H1 (cell line): Measurements from ENCODE around the gene LDLR. TPM values are rescaled to one million over a fixed set of nuclear protein-coding genes. Genes with fewer than 3 reads are reported as not detected.

Experiments
- CTCF ChIA-PET: fragments of 300-600 bp; sonication (Branson Sonifier 250); formaldehyde crosslinking; loops from one replicate; lab custom pipeline; 2021; ENCODE audit not compliant: partially characterized antibody; lab: Charles Lee
- POLR2A ChIA-PET: fragments of 300-600 bp; sonication (Branson Sonifier 250); formaldehyde crosslinking; loops from one replicate; lab custom pipeline; 2021; ENCODE audit warnings: inconsistent platforms; ENCODE audit not compliant: partially characterized antibody; lab: Charles Lee
- DNase-seq, 2 experiments: peaks; one replicate each; pipeline versions ENCODE4 v3.0.0 to v3.0.0-alpha.2; 2010 to 2022; ENCODE audit warnings: low spot score in 2 of 2, low read depth in 1 of 2, mixed read lengths in 1 of 2
- FAIRE-seq: peaks from 2 replicates; lab custom pipeline; 2011; peaks lifted over from hg19 to GRCh38; lab: Jason Lieb, UNC
- H2AFZ ChIP-seq: 2 replicates; pipeline ENCODE4 v1.8.1; 2012; ENCODE audit warnings: low read length, inconsistent platforms
- H2AK5ac ChIP-seq: 2 replicates; pipeline ENCODE4 v1.6.1; 2013; ENCODE audit warnings: low read depth, low read length
- H2BK120ac ChIP-seq: replicated peaks from 2 replicates; pipeline ENCODE3; 2013; ENCODE audit warnings: low read depth, low read length, inconsistent platforms
- H2BK12ac ChIP-seq: 2 replicates; pipeline ENCODE4 v1.6.1; 2013; ENCODE audit warnings: low read depth, low read length
- H2BK15ac ChIP-seq: 2 replicates; pipeline ENCODE4 v1.6.1; 2013; ENCODE audit warnings: low read length
- H2BK20ac ChIP-seq: 2 replicates; pipeline ENCODE4 v1.6.1; 2013; ENCODE audit warnings: low read length
- H2BK5ac ChIP-seq: 2 replicates; pipeline ENCODE4 v1.6.1; 2013; ENCODE audit warnings: low read depth, low read length
- H3K14ac ChIP-seq: 2 replicates; pipeline ENCODE4 v1.6.1; 2013; ENCODE audit warnings: inconsistent platforms; ENCODE audit not compliant: insufficient read length
- H3K18ac ChIP-seq: 2 replicates; pipeline ENCODE4 v1.6.1; 2013; ENCODE audit warnings: low read length; ENCODE audit errors: extremely low read depth
- H3K23ac ChIP-seq: 2 replicates; pipeline ENCODE4 v1.6.1; 2013; ENCODE audit warnings: inconsistent platforms; ENCODE audit not compliant: insufficient read length
- H3K23me2 ChIP-seq: 2 replicates; pipeline ENCODE4 v1.6.1; 2013; ENCODE audit warnings: low read depth, low read length
- H3K27ac ChIP-seq: 2 replicates; pipeline ENCODE4 v1.6.1; 2011; ENCODE audit warnings: low read depth, low read length, inconsistent platforms
- H3K27me3 ChIP-seq, 4 experiments: replicated peaks in 1 of 4; 1 replicate in 1 of 4; 2 replicates in 3 of 4; pipeline versions ENCODE4 v1.6.1 to v1.8.1; 2011 to 2013; ENCODE audit warnings: low read length in 3 of 4, mild to moderate bottlenecking in 3 of 4, inconsistent platforms in 2 of 4, mixed read lengths in 2 of 4, moderate library complexity in 1 of 4; ENCODE audit not compliant: control insufficient read depth in 3 of 4, insufficient read depth in 3 of 4; ENCODE audit errors: extremely low read depth in 1 of 4
- H3K36me3 ChIP-seq, 4 experiments: 2 replicates each; pipeline versions ENCODE4 v1.6.1 to v1.8.1; 2011 to 2013; ENCODE audit warnings: mild to moderate bottlenecking in 4 of 4, low read length in 3 of 4, moderate library complexity in 2 of 4, control low read depth in 1 of 4, inconsistent platforms in 1 of 4; ENCODE audit not compliant: insufficient read depth in 4 of 4, control insufficient read depth in 2 of 4
- H3K4ac ChIP-seq: replicated peaks from 2 replicates; pipeline ENCODE3; 2013; ENCODE audit warnings: low read length, low read depth, mixed read lengths, inconsistent platforms; ENCODE audit not compliant: insufficient read length
- H3K4me1 ChIP-seq, 4 experiments: replicated peaks in 1 of 4; 1 replicate in 1 of 4; 2 replicates in 3 of 4; pipeline versions ENCODE4 v1.6.1 to v1.8.1; 2011 to 2013; ENCODE audit warnings: low read length in 3 of 4, inconsistent platforms in 2 of 4, mixed read lengths in 1 of 4; ENCODE audit not compliant: insufficient read depth in 4 of 4, control insufficient read depth in 3 of 4
- H3K4me2 ChIP-seq, 2 experiments: 2 replicates each; pipeline versions ENCODE4 v1.6.1 to v1.8.1; 2011 to 2013; ENCODE audit warnings: low read depth in 2 of 2, low read length in 2 of 2, control low read depth in 1 of 2, inconsistent platforms in 1 of 2, mild to moderate bottlenecking in 1 of 2; ENCODE audit not compliant: insufficient read depth in 1 of 2
- H3K4me3 ChIP-seq, 4 experiments: fragments of 200-600, 300-600 bp in 1 of 4; sonication (generic), shearing (Covaris generic), sonication (Bioruptor Twin) in 1 of 4; 2 replicates each; pipeline versions ENCODE4 v1.5.1 to v1.8.1; 2011 to 2016; ENCODE audit warnings: low read length in 4 of 4, low read depth in 3 of 4, control low read depth in 2 of 4, inconsistent platforms in 2 of 4, mild to moderate bottlenecking in 2 of 4, mixed read lengths in 1 of 4, moderate library complexity in 1 of 4; ENCODE audit not compliant: insufficient read depth in 2 of 4; ENCODE audit errors: extremely low read depth in 1 of 4
- H3K56ac ChIP-seq: replicated peaks from 2 replicates; pipeline ENCODE3; 2013; ENCODE audit warnings: low read depth, mild to moderate bottlenecking, mixed read lengths, low read length, inconsistent platforms; ENCODE audit not compliant: insufficient read length
- H3K79me1 ChIP-seq: 2 replicates; pipeline ENCODE4 v1.6.1; 2013; ENCODE audit warnings: low read depth, low read length, control low read depth
- H3K79me2 ChIP-seq, 2 experiments: 2 replicates each; pipeline versions ENCODE4 v1.6.1 to v1.8.1; 2012 to 2013; ENCODE audit warnings: low read length in 2 of 2, mild to moderate bottlenecking in 2 of 2, inconsistent platforms in 1 of 2; ENCODE audit not compliant: insufficient read depth in 2 of 2, control insufficient read depth in 1 of 2
- H3K9ac ChIP-seq, 4 experiments: replicated peaks in 1 of 4; 1 replicate in 1 of 4; 2 replicates in 3 of 4; pipeline versions ENCODE4 v1.6.1 to v1.8.1; 2011 to 2013; ENCODE audit warnings: low read depth in 3 of 4, low read length in 3 of 4, control low read depth in 2 of 4, mild to moderate bottlenecking in 2 of 4, moderate library complexity in 2 of 4, inconsistent platforms in 1 of 4; ENCODE audit errors: extremely low read depth in 1 of 4
- H3K9me3 ChIP-seq, 2 experiments: 2 replicates each; pipeline versions ENCODE4 v1.6.1 to v1.8.1; 2012 to 2013; ENCODE audit warnings: mild to moderate bottlenecking in 2 of 2, moderate library complexity in 2 of 2, control low read depth in 1 of 2, inconsistent platforms in 1 of 2, low read depth in 1 of 2, low read length in 1 of 2, mixed read lengths in 1 of 2; ENCODE audit not compliant: insufficient read depth in 2 of 2
- H4K20me1 ChIP-seq, 2 experiments: replicated peaks in 1 of 2; 2 replicates each; pipeline versions ENCODE3 to v1.8.1; 2011 to 2013; ENCODE audit warnings: inconsistent platforms in 2 of 2, low read length in 2 of 2, mild to moderate bottlenecking in 1 of 2; ENCODE audit not compliant: insufficient read depth in 2 of 2, control insufficient read depth in 1 of 2
- H4K5ac ChIP-seq: 2 replicates; pipeline ENCODE4 v1.6.1; 2013; ENCODE audit warnings: low read length, low read depth, mixed read lengths, inconsistent platforms; ENCODE audit not compliant: insufficient read length
- H4K8ac ChIP-seq: 2 replicates; pipeline ENCODE4 v1.8.0; 2013; ENCODE audit warnings: mild to moderate bottlenecking, moderate library complexity, low read length, inconsistent platforms; ENCODE audit not compliant: insufficient read depth; ENCODE audit errors: extremely low read depth
- H4K91ac ChIP-seq: replicated peaks from 2 replicates; pipeline ENCODE3; 2013; ENCODE audit warnings: low read length, mixed read lengths, inconsistent platforms; ENCODE audit not compliant: insufficient read length
- CTBP2 ChIP-seq: IDR thresholded peaks from 2 replicates; pipeline ENCODE4 v1.7.0; 2011; ENCODE audit warnings: borderline replicate concordance, mild to moderate bottlenecking, moderate library complexity, mixed read lengths, low read length; ENCODE audit not compliant: insufficient read depth, insufficient read length
- GTF2F1 ChIP-seq: IDR thresholded peaks from 2 replicates; pipeline ENCODE4 v1.6.1; 2012; ENCODE audit warnings: low read depth, low read length, improper control_type of control experiment, borderline replicate concordance
- POLR2A ChIP-seq, 2 experiments: IDR thresholded peaks; 1 replicate in 1 of 2; 2 replicates in 1 of 2; pipeline ENCODE4 v1.6.1; 2011; ENCODE audit warnings: low read depth in 2 of 2, low read length in 2 of 2, mild to moderate bottlenecking in 2 of 2; ENCODE audit errors: control extremely low read depth in 1 of 2
- POLR2AphosphoS5 ChIP-seq: IDR thresholded peaks from 2 replicates; pipeline ENCODE4 v1.6.1; 2011; ENCODE audit warnings: low read depth, low read length
- RXRA ChIP-seq: IDR thresholded peaks from 2 replicates; pipeline ENCODE4 v1.6.1; 2011; ENCODE audit warnings: low read depth, mild to moderate bottlenecking, low read length, moderate library complexity; ENCODE audit not compliant: insufficient read depth
- SP2 ChIP-seq: IDR thresholded peaks from 2 replicates; pipeline ENCODE4 v1.6.1; 2012; ENCODE audit warnings: mild to moderate bottlenecking, low read length, inconsistent platforms
- WGBS, 2 experiments: shearing (Covaris generic) in 1 of 2; methylation state at CpG; one replicate each; pipeline versions ENCODE4 v1.1.6 to v1.1.7; 2013 to 2015; ENCODE audit warnings: low lambda C conversion rate in 2 of 2, mixed read lengths in 2 of 2, inconsistent platforms in 1 of 2, low coverage in 1 of 2, missing lambda C conversion rate in 1 of 2; ENCODE audit not compliant: insufficient replicate concordance in 2 of 2, insufficient coverage in 1 of 2, insufficient read length in 1 of 2; ENCODE audit errors: extremely low coverage in 1 of 2, missing lambda C conversion rate in 1 of 2; 5-methylcytosine and 5-hydroxymethylcytosine counted together
- polyA plus RNA-seq, 7 experiments: library from polyadenylated mRNA; depleted of rRNA in 3 of 7; stranded (reverse) in 5 of 7; unstranded in 2 of 7; fragments of >200 nt in 5 of 7; fragments of 200-250 nt in 2 of 7; gene quantifications; 1 replicate in 5 of 7; 2 replicates in 1 of 7; 4 replicates in 1 of 7; pipeline versions ENCODE4 v1.2.1 to v1.2.3, GENCODE V29; 2011 to 2013; ENCODE audit warnings: missing spikeins in 2 of 7, mixed read lengths in 2 of 7
- total RNA-seq: library from RNA; stranded (reverse); fragmentation: NEBNext Ultra II Directional; extraction: Animal tissue kit (Norgen Biotek cat#: 25700); gene quantifications from 2 replicates; pipeline ENCODE4 v1.2.1, GENCODE V29; 2021

The LDLR gene
- total and polyA plus RNA-seq, 2 of the 8 experiments (the other 6 are each of a cell fraction or from before 2014, with no cell fraction given): 70.1 to 118 TPM

DNA sequence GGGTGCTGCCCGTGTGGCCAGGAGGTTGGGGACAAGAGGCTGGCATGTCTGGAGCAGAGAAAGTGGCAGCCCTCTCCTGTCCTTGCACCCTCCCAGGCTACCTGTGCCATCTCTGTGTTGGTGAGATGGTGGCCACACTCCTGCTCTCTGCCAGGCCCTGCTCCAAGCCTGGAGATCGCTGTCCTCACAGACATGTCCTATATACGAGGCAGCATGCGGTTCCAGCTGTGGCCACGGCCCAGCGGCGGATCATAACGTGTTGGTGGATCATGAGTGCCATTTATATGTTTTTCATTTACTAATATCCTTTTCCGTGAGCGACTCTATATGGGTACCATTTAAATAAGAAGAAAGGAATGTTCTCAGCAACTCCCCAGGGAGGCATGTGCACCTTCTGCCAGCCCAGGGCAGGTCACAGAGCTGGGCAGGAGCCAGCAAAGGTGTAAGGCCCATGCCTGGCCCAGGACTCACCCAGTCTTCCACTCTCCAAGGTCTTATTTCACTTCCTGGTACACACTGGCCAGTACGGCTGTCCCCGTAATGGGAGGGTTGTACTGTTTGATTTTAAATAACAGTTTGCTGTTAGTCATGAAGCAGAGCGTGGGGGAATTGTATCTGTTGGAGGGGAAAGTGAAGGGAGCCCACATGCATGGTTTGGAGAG, 47.2 kb upstream of the LDLR start:
- POLR2A ChIA-PET: interaction anchor here (0.6 kb wide), 1 partner anchor 84 kb away, joined by 3 read pairs; no protein-coding TSS in a partner anchor
- peaks cover 0 to 2% of the 10 kb centered on the region in 2 experiments for H4K20me1 ChIP-seq
- no peak overlapping the region for H3K4me2 ChIP-seq
- H3K4ac ChIP-seq: no peak overlapping the region
- H3K9ac ChIP-seq: no peak overlapping the region
- no peaks in the 10 kb centered on the region for H3K9me3 ChIP-seq
- no peak overlapping the region for H2BK20ac ChIP-seq
- H2BK15ac ChIP-seq: no peak overlapping the region
- no peak overlapping the region for H3K56ac ChIP-seq
- H3K23ac ChIP-seq: no peak overlapping the region
- CTCF ChIA-PET: no interaction called here
- DNase-seq (no peak), FAIRE-seq (no peak)
- peaks cover 5% of the 10 kb centered on the region; the same call in 1 of the 2 replicates for H3K79me1 ChIP-seq
- no peak overlapping the region for H4K5ac ChIP-seq
- H2BK120ac ChIP-seq: no peak overlapping the region
- H2BK5ac ChIP-seq: no peak overlapping the region
- peaks cover 24 to 45% (median 37%) of the 10 kb centered on the region in 4 experiments for H3K36me3 ChIP-seq
- no peak overlapping the region for H2BK12ac ChIP-seq
- WGBS, 2 experiments: 89% methylated on average over 13 of the region's 13 CpGs; no CpG with 5 or more reads in 1 of the 2 experiments
- no peak overlapping the region for H3K18ac ChIP-seq
- no peak overlapping the region for H3K27ac ChIP-seq
- no peaks in the 10 kb centered on the region for H3K27me3 ChIP-seq
- no peak overlapping the region for H4K8ac ChIP-seq
- no peak for TF ChIP-seq GTF2F1
- no peak for TF ChIP-seq POLR2A (IDR thresholded peaks at IDR 0.05; ENCODE audit: control extremely low read depth in 1 of 2, low read depth in 2 of 2, low read length in 2 of 2)
- TF ChIP-seq POLR2AphosphoS5: no peak
- TF ChIP-seq CTBP2: no peak
- TF ChIP-seq RXRA: no peak
- no peak for TF ChIP-seq SP2
- H4K91ac ChIP-seq: no peak overlapping the region
- no peak overlapping the region for H2AFZ ChIP-seq
- no peaks in the 10 kb centered on the region for H3K4me1 ChIP-seq
- no peak overlapping the region for H3K4me3 ChIP-seq
- no peak overlapping the region for H2AK5ac ChIP-seq
- no peak overlapping the region for H3K14ac ChIP-seq
- H3K23me2 ChIP-seq: no peaks in the 10 kb centered on the region
- no peaks in the 10 kb centered on the region for H3K79me2 ChIP-seq
